HG02763 (cell line): Measurements from ENCODE around the gene MID1.

Experiments
- ATAC-seq: cut with Tn5 transposase; IDR thresholded peaks from one replicate; pipeline ENCODE4 v1.9.1; 2021; ENCODE audit warnings: mild to moderate bottlenecking, moderate library complexity; ENCODE audit not compliant: unreplicated experiment

MID1 gene

DNA sequence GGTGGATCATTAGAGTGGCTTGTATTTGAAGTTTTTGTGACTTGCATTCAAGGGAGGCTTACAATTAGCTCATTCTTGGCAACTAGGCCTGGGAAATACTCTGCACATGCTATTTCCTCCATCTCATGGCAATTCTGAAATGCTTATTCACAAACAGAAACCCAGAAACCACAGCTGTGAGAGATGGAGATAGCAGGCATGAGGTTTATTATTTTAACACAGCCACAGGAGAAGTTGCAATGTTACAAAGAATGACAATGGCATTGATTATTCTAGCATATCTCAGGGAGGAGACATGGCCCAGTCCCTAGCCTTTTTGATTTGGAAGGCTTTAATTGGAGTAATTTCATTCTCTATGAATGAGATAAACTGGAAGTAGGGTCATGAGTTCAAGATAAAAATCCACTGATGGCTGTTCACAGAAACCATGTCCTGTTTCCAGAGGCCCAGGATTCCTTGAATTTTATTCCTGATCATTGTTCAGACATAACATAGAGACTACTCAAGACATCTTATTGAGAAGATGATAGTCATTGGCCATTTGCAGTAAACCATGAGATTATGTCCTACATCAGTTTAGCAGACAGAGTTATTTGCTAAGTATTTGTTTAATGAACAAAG is 123.9 kb downstream of the MID1 start:
- ATAC-seq = no peak

DNA sequence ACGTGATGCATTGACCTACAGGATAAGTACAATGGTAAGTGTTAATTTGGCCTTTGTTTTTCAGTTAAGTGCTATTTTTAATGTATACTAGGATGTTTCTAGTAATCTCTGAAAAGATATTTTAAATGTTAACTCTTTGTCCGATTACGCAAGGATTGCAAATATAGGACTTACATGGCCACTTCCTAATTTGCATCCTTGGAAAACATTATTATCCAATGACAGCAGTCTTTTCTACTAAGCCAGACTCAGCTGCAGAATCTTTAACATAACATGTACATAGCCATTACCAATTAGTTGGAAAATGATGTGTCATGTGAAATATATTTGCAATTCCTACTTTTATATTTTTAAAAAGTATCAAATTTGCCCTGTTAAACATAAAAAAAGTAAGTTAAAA is 124.7 kb downstream of the MID1 start:
- no peak for ATAC-seq

DNA sequence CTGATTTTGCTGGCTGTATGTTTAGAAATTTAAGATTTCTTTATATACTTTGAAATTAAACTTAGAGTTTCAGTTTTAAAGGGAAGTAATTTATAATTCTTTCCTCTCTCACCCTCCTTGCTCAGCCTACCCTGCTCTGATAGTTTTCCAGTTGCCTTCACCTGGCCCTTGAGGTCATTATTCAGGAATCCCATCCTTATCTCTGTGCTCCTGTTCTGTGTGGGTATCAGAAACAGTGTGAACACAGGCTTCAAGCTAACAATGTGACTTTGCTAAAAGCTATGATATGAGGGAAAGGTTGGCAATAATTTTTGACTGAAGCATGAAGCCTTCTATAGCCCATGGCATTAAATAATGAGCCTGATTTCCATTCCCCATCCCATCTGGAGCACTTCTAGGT is 128.1 kb downstream of the MID1 start:
- no peak for ATAC-seq

DNA sequence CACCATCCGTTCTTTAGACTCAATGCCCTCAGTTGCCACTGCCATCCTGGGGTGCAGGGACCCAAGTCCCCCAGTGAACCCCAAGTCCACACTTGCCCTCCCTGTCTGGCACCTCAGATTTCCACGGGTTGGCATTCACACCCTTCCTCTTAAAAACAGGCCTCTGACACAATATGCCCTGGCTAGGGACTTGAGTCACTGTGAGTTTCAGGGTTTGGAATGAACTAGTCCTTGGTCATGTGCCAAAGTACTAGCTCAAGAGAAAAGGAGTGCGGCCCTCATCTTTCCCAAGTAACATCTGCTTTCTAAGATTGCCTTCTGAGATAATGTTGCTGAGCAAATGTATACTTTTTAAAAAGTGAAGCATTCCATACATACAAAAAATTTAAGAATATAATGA is 134.0 kb downstream of the MID1 start:
- no peak for ATAC-seq

DNA sequence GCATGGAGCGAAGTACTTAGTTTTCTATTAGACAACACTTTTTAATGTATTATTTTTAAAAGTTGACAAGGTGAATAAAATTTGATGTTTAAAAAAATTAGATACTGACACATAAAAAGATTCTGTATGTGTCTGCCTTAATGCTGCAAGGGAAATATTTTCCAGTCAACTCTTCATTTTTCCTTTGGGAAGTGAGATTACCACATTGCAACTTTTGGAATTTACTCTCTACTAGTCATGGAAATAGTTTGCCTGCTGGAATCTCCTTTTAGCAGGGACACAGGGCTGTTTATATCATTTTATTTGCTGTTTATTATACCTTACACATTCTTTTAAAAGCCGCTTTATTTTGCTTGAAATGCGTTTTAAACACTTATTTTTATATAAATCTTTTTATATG is 135.1 kb downstream of the MID1 start:
- no peak for ATAC-seq

DNA sequence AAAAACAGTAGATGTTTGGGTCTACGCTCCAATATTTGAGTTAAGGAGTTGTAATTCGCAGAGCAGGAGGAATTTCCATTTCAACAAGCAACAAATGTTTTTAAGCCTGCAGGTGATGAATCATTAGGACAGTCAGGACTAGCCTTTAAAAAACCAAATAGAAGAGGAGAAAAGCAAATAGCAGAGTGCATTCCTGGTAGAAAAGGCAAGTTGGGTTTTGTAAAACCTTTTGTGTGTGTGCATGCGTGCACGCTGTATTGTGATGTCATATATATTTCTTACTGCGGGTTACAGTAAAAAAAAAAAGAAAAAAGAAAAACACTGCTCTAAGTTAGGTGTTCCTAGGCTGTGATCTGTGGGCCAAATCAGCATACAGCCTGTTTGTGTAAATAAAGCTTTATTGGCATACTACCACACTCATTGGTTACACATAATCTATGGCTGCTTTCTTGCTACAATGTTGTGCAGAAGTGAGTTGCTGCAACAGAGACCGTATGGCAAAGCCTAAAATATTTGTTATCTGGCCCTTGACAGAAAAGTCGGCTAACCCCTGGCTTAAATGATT is 135.6 kb downstream of the MID1 start:
- no peak for ATAC-seq

DNA sequence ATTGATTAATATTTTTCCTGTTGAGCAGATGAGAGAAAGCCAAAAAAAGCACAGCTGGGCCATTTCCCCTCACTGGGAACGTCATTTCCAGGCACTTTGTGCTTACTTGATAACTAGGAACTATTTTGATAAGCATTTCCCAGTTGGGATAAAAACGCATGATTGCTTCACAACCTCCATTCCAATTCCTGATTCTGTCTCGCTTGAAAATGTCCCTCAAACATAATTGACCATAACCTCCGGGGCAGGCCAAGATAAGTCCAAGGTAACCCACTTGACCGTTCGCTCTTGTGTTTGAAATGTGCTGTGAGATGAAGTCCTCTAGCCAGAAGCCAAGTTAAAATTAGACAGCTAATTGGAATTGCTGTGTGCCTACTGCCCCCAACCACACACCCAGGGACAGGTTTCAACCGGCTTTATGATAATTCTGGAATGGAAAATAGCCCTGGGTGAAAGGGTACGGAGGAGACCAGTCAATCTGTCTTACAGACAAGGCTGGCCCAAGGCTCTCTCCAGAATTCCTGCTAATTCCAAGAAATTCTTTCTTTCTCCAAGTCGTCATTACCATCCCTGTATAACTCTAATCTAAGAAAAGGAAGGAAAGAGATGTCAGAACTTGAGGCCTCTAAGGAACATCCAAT is 137.1 kb downstream of the MID1 start:
- ATAC-seq = no peak

DNA sequence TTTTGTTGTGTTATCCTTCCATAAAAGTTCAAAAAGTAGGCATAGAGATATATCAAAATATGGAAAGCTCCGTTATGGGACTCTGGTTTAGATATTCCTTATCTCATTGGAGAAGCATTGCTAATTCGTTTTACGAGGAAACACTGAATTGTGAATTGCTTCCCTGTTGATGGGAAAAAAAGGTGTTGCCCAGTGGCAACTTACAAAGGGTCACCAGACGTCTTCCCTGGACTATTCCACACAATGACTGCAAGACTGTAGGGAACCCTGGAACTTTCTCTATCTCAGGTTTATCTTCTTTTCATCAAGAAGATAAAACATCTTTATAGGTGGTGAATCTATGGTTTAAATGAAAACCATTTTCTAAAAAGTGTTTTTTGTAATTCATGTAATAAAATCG is 137.7 kb downstream of the MID1 start:
- no peak for ATAC-seq

DNA sequence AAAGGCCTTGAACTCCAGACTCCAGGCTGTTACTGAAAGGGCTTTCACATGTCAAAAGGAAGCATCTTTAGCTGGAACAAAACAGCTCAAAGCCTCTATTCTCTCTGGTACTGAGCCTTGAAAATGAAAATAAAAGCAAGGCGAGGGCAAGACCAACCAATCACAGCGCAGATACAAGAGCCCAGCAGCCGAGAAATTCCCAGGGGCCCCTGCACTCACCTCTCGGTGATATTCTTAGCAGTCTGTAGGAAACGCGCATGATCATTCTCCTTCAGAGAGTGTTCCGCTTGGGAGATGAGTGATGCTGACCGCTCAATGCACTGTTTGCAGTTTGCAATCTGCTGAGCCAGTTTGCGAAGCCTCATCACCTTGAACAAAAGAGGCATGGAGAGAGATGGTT is 138.1 kb downstream of the MID1 start:
- peak; percentile 80 for ATAC-seq

DNA sequence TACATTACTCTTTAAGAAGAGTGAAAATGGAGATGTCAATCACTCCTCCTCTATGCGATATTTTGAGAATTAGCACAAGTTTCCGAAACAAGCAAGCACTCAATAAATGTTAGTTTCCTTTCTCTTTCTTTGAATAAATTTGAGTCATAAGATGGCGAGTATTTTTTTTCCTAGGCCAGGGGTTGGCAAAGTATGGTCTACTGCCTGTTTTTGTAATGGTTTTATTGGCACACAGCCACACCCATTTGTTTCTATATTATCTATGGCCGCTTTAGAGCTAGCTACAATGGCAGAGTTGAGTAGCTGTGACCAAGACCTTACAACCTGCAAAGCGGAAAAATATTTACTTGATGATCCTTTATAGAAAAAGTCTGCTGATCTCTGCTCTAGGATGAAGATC is 139.5 kb downstream of the MID1 start:
- no peak for ATAC-seq

DNA sequence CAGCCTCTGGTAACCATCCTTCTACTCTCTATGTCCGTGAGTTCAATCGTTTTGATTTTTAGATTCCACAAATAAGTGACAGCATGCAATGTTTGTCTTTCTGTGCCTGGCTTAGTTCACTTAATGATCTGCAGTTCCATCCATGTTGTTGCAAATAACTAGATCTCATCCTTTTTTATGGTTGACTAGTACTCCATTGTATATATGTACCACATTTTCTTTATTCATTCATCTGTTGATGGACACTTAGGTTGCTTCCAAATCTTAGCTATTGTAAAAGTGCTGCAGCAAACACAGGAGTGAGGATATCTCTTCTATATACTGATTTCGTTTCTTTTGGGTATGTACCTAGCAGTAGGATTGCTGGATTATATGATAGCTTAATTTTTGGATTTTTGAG is 140.9 kb downstream of the MID1 start:
- no peak for ATAC-seq

DNA sequence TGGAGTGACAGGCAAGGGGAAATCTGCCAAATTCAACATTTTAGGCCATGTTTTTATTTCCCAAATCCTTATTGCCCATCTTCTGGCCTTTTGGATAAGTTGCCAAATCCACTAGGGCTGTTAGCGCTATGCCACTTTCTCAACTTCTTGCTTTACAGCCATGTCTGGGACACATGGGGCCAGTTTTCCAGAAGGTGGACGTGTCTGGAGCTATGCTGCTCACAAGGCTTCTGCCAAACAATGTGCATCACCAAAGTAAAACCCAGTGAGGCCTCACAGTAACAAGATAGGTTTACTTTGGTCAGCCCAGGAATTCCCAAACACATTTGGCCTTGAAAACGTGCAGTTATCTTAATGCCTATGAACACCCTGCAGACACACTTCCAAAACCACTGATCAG is 142.9 kb downstream of the MID1 start:
- ATAC-seq = no peak

DNA sequence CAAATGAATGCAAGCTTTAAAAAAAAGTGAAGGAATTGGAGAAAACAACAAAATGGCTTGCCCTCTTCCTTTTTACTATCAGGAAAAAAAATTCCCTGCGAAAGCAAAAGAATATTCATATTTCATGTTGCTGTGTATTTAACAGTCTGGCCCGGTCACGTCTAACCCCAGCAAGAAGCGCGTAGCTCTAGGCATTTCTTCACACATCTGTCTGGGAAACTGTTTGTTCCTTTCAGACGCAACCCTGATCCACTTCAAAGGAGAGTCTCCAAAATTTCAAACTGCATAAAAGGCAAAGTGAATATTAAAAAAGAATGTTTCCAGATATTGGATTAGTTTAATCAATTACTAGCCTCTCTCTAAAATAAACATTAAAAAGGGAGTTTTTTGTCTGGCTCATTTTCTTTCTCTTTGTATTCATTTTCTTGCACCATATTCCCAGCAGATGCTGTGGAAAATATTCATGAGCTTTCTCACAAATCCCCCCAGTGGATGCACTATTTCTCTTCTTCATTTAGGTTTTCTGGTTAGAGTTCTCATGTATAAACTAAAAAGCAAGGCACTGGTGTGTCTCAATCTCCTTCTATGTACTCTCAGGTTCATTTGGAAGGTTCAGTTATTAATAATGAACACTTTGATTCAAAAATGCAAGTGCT is 145.3 kb downstream of the MID1 start:
- ATAC-seq = no peak

DNA sequence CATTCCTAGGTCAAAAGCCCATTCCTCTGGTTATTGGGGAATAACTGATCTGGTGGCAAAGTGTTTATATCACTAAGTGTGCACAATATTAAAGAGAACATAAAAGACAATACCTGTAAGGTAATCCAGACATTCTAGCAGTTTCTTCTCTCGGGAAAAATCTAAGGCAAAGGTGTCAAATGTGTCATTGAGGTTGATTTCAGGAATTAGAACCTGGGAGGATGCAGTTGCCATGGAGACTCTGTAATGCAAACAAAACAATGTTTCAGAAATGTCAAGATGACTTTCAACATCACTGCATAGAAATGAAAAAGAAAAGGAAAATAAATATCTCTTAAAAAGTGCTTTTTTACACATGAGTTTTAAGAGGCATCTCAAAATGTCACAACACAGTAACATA is 145.9 kb downstream of the MID1 start:
- no peak for ATAC-seq

DNA sequence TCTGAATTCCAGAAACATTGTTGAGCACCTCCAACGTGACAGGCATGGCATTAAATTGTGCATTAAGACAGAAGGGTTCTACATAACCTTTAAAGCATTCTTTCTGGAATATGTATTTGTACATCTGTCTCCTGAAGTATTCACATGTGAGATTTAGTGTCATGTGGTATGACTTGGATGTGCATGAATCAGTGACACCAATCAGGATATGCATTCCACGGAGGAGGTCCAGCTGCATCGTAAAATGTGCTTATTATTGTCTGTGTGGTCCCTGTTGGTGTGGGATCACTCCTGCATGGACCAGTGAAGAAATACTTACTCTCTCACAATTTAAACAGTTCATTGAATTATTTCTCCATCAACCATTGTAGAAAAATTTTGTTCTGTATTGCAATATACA is 149.0 kb downstream of the MID1 start:
- no peak for ATAC-seq

DNA sequence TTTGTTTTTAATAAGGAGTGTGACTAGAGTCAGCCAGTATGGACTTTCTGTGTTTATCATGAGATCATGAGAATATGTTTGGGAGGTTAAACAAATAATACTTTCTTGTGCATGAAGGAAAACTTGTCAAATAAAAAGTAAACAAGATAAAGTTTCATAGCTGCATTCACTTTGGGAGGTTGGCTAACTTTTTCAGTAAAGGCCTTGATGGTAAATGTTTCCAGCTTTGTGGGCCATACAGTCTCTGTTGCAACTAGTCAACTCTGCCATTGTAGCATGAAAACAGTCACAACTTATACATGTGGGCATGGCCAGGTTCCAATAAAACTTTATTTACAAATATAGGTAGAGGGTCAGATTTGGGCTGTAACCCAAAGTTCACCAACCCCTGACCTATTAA is 150.4 kb downstream of the MID1 start:
- no peak for ATAC-seq

DNA sequence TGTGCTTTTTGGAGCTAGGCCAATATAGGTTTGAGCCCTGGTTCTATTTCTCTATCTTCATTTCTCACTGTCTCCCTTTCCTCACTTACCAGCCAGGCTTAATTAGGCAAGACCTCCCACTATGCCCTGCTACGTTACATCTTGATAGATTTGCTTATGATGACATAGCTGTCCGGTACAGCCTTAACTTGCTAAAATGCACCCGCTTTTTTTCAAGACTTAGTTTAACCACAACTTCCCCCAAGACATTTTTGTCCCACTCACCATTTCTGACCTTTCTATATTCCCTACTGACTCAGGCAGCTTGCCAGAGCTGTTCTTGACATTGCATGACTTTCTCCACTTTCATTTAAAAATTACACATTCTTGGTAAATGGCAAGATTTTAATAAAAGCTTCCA is 152.6 kb downstream of the MID1 start:
- ATAC-seq = no peak

DNA sequence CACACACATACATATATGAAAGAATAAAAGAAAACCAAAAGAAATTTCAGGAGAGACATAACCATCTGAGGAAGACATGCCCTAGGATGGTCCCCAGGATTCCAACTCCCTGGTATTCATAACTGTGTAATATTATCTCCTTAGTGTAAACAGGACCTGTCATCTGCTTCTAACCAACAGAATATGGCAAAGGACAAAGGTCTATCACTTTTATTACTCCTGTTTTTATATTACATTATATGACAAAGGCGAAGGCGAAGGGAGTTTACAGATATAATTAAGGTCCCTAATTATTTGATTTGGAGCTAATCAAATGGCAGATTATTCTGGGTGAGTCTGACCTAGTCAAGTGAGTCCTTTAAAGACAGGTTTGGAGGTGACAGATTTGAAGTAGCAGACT is 155.1 kb downstream of the MID1 start:
- ATAC-seq = no peak

DNA sequence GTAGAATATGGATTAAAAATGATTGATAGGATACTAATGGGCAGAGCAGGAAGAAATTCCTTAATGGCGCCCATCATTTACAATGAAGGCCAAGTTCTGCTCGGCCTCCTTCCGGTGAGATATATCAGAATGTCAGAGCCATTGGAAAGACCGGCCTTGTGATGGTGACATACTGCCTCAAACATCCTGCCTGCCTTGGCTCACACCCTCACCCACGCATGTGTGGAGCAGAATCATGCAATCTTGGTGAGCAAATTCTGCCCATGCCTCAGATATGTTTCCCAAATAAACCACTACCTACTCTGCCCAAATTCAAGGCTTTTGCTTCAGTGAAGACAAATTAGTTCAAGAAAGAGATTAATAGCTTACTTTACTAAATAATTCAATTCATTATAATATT is 163.3 kb downstream of the MID1 start:
- ATAC-seq = no peak

DNA sequence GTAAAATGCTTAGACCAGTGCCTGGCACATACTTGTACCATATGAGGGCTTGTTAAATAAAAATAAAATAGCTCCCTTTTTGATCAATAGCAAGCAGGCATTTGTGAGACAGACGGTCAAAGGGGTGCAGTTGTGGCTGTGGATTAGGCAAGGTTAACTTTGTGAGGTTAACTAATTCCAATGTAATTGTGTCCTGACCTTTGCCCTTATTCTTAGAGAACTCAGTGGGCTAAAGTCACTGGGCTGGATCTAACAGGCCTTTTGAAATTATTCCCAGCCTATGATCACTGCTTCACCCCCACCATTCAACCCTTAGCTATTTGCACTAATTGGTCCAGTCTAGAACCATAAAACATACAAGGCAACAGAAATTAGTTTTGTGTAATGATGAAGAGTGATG is 166.4 kb downstream of the MID1 start:
- ATAC-seq = no peak

DNA sequence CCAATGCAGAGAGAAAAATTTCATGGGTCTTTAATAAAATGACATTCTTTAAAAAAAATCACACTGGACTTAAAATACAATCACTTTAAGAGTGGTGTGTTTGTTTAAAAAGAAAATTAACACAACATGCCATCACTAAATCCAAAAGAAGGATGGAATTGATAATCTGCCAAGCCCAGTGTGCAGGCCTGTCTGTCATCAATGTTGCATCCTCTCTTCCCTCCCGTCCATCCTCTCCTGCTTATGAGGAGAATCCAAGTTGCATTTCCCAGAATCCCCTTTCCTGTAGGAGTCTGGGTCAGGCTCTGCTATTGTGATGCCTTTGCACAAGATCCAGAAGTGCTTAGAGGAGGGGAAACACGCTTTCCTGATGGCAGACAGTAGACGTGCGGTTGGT is 169.4 kb downstream of the MID1 start:
- no peak for ATAC-seq

DNA sequence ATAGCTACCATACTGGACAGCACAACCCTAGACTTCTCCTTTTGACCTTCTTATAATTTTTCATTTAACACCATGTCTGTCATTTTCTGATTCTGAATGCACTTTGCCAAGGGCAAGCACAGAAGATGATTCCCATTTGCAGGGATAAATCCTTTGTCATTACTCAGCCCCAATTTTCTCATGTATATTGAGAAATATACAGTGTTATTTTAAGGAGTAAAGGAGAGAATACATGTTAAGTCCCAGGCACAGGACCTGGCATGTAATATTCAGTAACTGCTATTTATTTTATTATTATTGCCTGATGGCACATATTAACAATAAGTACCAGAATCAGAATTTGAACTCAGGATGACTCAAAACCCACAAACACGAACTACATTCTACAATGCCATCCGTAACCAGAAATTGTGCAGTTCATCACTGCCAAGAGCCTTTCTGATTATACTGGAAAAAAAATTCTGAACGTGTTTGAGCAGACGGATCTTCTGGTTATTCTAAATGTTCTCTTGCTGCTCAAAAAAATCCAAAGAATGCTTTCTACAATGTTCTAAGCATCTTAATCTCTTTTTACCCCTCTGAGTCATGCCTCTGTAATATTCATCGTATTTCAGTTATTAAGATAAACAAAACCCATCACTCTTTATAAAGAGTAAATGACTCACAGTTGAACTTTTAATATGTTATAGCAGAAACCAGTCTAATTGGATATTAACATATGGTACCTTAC is 170.0 kb downstream of the MID1 start:
- ATAC-seq = no peak
